ENCODE results near the gene ZNF497.

The ZNF497 gene

GRCh38 chr19:58345558-58345957, 17.0 kb downstream of the ZNF497 start:
- H3K4me3 Mint-ChIP-seq: peak overlapping the region; percentile 86
- H3K9me3 Mint-ChIP-seq: no peaks in the 10 kb centered on the region
- H3K27ac Mint-ChIP-seq (ENCODE audit: low read depth): peak overlapping the region; percentile 56
- no peak for DNase-seq (ENCODE audit: low spot score in 2 of 2)
- peaks cover 4% of the 10 kb centered on the region for H3K36me3 Mint-ChIP-seq (ENCODE audit: insufficient read depth)
- no peaks in the 10 kb centered on the region for H3K27me3 Mint-ChIP-seq
- H3K4me1 Mint-ChIP-seq: peaks cover 24% of the 10 kb centered on the region
- no peak for ATAC-seq (replicated peaks; ENCODE audit: extremely low read depth, poor library complexity, severe bottlenecking)

- ATAC-seq (replicated peaks; ENCODE audit: extremely low read depth, poor library complexity, severe bottlenecking): no peak
- Mint-ChIP-seq H3K4me3 (no peak overlapping the region), H3K36me3 (ENCODE audit: insufficient read depth) (peaks cover 6% of the 10 kb centered on the region), H3K4me1 (peaks cover 6% of the 10 kb centered on the region), H3K9me3 (no peaks in the 10 kb centered on the region), H3K27me3 (no peaks in the 10 kb centered on the region), H3K27ac (ENCODE audit: low read depth) (peak overlapping the region; percentile 49)
- DNase-seq (ENCODE audit: low spot score in 2 of 2): no peak
These were observed 23.6 kb downstream of the ZNF497 start for GRCh38 chr19:58338825-58339558.

GRCh38 chr19:58338336-58338735, 24.2 kb downstream of the ZNF497 start:
- H3K36me3 Mint-ChIP-seq (ENCODE audit: insufficient read depth): peaks cover 6% of the 10 kb centered on the region
- H3K27me3 Mint-ChIP-seq: no peaks in the 10 kb centered on the region
- H3K4me3 Mint-ChIP-seq: no peak overlapping the region
- ATAC-seq (replicated peaks; ENCODE audit: extremely low read depth, poor library complexity, severe bottlenecking): no peak
- H3K9me3 Mint-ChIP-seq: no peaks in the 10 kb centered on the region
- H3K27ac Mint-ChIP-seq (ENCODE audit: low read depth): no peak overlapping the region
- no peak for DNase-seq (ENCODE audit: low spot score in 2 of 2)
- peaks cover 6% of the 10 kb centered on the region for H3K4me1 Mint-ChIP-seq

GRCh38 chr19:58336820-58337219, 25.7 kb downstream of the ZNF497 start:
- Mint-ChIP-seq H3K27ac (ENCODE audit: low read depth) (no peak overlapping the region), H3K27me3 (no peaks in the 10 kb centered on the region), H3K36me3 (ENCODE audit: insufficient read depth) (peaks cover 6% of the 10 kb centered on the region), H3K4me3 (no peak overlapping the region), H3K9me3 (no peaks in the 10 kb centered on the region), H3K4me1 (peaks cover 6% of the 10 kb centered on the region)
- ATAC-seq (replicated peaks; ENCODE audit: extremely low read depth, poor library complexity, severe bottlenecking) (no peak), DNase-seq (ENCODE audit: low spot score in 2 of 2) (no peak)

GRCh38 chr19:58336216-58336615, 26.3 kb downstream of the ZNF497 start:
- Mint-ChIP-seq H3K27ac (ENCODE audit: low read depth) (no peak overlapping the region), H3K36me3 (ENCODE audit: insufficient read depth) (peaks cover 6% of the 10 kb centered on the region), H3K4me3 (no peak overlapping the region), H3K9me3 (no peaks in the 10 kb centered on the region), H3K27me3 (no peaks in the 10 kb centered on the region), H3K4me1 (peaks cover 6% of the 10 kb centered on the region)
- DNase-seq (ENCODE audit: low spot score in 2 of 2) (no peak), ATAC-seq (replicated peaks; ENCODE audit: extremely low read depth, poor library complexity, severe bottlenecking) (no peak)

GRCh38 chr19:58335630-58336029, 26.9 kb downstream of the ZNF497 start:
- peaks cover 6% of the 10 kb centered on the region for H3K36me3 Mint-ChIP-seq (ENCODE audit: insufficient read depth)
- H3K27ac Mint-ChIP-seq (ENCODE audit: low read depth): no peak overlapping the region
- DNase-seq (ENCODE audit: low spot score in 2 of 2): no peak
- ATAC-seq (replicated peaks; ENCODE audit: extremely low read depth, poor library complexity, severe bottlenecking): no peak
- no peaks in the 10 kb centered on the region for H3K9me3 Mint-ChIP-seq
- no peak overlapping the region for H3K4me3 Mint-ChIP-seq
- H3K27me3 Mint-ChIP-seq: no peaks in the 10 kb centered on the region
- peaks cover 6% of the 10 kb centered on the region for H3K4me1 Mint-ChIP-seq

GRCh38 chr19:58334691-58335249, 27.8 kb downstream of the ZNF497 start:
- Mint-ChIP-seq H3K4me3 (no peak overlapping the region), H3K4me1 (peaks cover 2% of the 10 kb centered on the region), H3K9me3 (no peaks in the 10 kb centered on the region), H3K36me3 (ENCODE audit: insufficient read depth) (peaks cover 6% of the 10 kb centered on the region), H3K27me3 (no peaks in the 10 kb centered on the region), H3K27ac (ENCODE audit: low read depth) (no peak overlapping the region)
- DNase-seq (ENCODE audit: low spot score in 2 of 2) (no peak), ATAC-seq (replicated peaks; ENCODE audit: extremely low read depth, poor library complexity, severe bottlenecking) (no peak)

- Mint-ChIP-seq H3K4me3 (no peak overlapping the region), H3K4me1 (peaks cover 7% of the 10 kb centered on the region), H3K27me3 (no peaks in the 10 kb centered on the region), H3K27ac (ENCODE audit: low read depth) (no peak overlapping the region), H3K36me3 (ENCODE audit: insufficient read depth) (peaks cover 2% of the 10 kb centered on the region), H3K9me3 (no peaks in the 10 kb centered on the region)
- DNase-seq (ENCODE audit: low spot score in 2 of 2): no peak
- no peak for ATAC-seq (replicated peaks; ENCODE audit: extremely low read depth, poor library complexity, severe bottlenecking)
These were observed 29.9 kb downstream of the ZNF497 start for GRCh38 chr19:58332697-58333096.

- H3K4me1 Mint-ChIP-seq: peaks cover 7% of the 10 kb centered on the region
- DNase-seq (ENCODE audit: low spot score in 2 of 2) (no peak), ATAC-seq (replicated peaks; ENCODE audit: extremely low read depth, poor library complexity, severe bottlenecking) (no peak)
- no peak overlapping the region for H3K4me3 Mint-ChIP-seq
- H3K9me3 Mint-ChIP-seq: no peaks in the 10 kb centered on the region
- no peaks in the 10 kb centered on the region for H3K27me3 Mint-ChIP-seq
- no peak overlapping the region for H3K27ac Mint-ChIP-seq (ENCODE audit: low read depth)
- H3K36me3 Mint-ChIP-seq (ENCODE audit: insufficient read depth): no peaks in the 10 kb centered on the region
These were observed 32.1 kb downstream of the ZNF497 start for GRCh38 chr19:58330458-58330857.

- no peak overlapping the region for H3K27ac Mint-ChIP-seq (ENCODE audit: low read depth)
- H3K9me3 Mint-ChIP-seq: no peaks in the 10 kb centered on the region
- DNase-seq (ENCODE audit: low spot score in 2 of 2) (no peak), ATAC-seq (replicated peaks; ENCODE audit: extremely low read depth, poor library complexity, severe bottlenecking) (no peak)
- no peak overlapping the region for H3K4me3 Mint-ChIP-seq
- peaks cover 7% of the 10 kb centered on the region for H3K4me1 Mint-ChIP-seq
- H3K36me3 Mint-ChIP-seq (ENCODE audit: insufficient read depth): no peaks in the 10 kb centered on the region
- H3K27me3 Mint-ChIP-seq: no peaks in the 10 kb centered on the region
These were observed 33.6 kb downstream of the ZNF497 start for GRCh38 chr19:58328999-58329398.

GRCh38 chr19:58326914-58327726, 35.4 kb downstream of the ZNF497 start, which contains the start of gene ZSCAN22:
ZSCAN22 (plus strand) TSS chr19:58326994; CDS start chr19:58334803, 7,809 bp downstream.
- H3K4me1 Mint-ChIP-seq: peaks cover 7% of the 10 kb centered on the region

GRCh38 chr19:58326501-58326913, 36.0 kb downstream of the ZNF497 start:
- Mint-ChIP-seq H3K4me3 (no peak overlapping the region), H3K27me3 (no peaks in the 10 kb centered on the region), H3K4me1 (peaks cover 7% of the 10 kb centered on the region), H3K36me3 (ENCODE audit: insufficient read depth) (no peaks in the 10 kb centered on the region), H3K9me3 (no peaks in the 10 kb centered on the region), H3K27ac (ENCODE audit: low read depth) (no peak overlapping the region)
- ATAC-seq (replicated peaks; ENCODE audit: extremely low read depth, poor library complexity, severe bottlenecking) (peak; percentile 57), DNase-seq (ENCODE audit: low spot score in 2 of 2) (no peak)

More at GRCh38 chr19:58326914-58327726, 35.4 kb downstream of the ZNF497 start, which contains the start of gene ZSCAN22:
- ATAC-seq (replicated peaks; ENCODE audit: extremely low read depth, poor library complexity, severe bottlenecking) (peak; percentile 84), DNase-seq (ENCODE audit: low spot score in 2 of 2) (peak; percentile 82 to 83)
- H3K9me3 Mint-ChIP-seq: no peaks in the 10 kb centered on the region
- H3K4me3 Mint-ChIP-seq: no peak within 1 kb of the TSS
- H3K27ac Mint-ChIP-seq (ENCODE audit: low read depth): no peak within 1 kb of the TSS
- no peaks in the 10 kb centered on the region for H3K36me3 Mint-ChIP-seq (ENCODE audit: insufficient read depth)
- no peaks in the 10 kb centered on the region for H3K27me3 Mint-ChIP-seq
